NCI-H460 (cell line): ENCODE results near the gene ALG1. TPM values are rescaled to one million over a fixed set of nuclear protein-coding genes. Genes with fewer than 3 reads are reported as not detected.

Source experiments
- total RNA-seq: library from RNA; depleted of rRNA; stranded (reverse); fragments of >200 nt; shearing (Covaris generic); gene quantifications from 2 replicates; pipeline ENCODE4 v1.2.3, GENCODE V29; 2014; rRNA removed

ALG1 gene
- total RNA-seq, 1 experiment from 2014 or later: 22.0 TPM

Other genes with a start within 250 kb of the ALG1 start
- gene GLYR1, start 224.6 kb upstream of the ALG1 start, total RNA-seq: 21.8 and 31.1 TPM in 2 replicates
- 25.2 and 27.1 TPM in 2 replicates for gene UBN1, start 224.4 kb upstream of the ALG1 start, total RNA-seq
- 2.5 and 3.5 TPM in 2 replicates for gene PPL, start 134.7 kb upstream of the ALG1 start, total RNA-seq
- 0.02 and 0.12 TPM in 2 replicates for gene SEC14L5, start 113.5 kb upstream of the ALG1 start, total RNA-seq
- 15.2 and 18.9 TPM in 2 replicates for gene NAGPA, start 37.9 kb upstream of the ALG1 start, total RNA-seq
- gene C16orf89, start 5.9 kb upstream of the ALG1 start, total RNA-seq: not detected in 2 replicates
- gene EEF2KMT, start 26.0 kb downstream of the ALG1 start, total RNA-seq: 22.8 and 23.1 TPM in 2 replicates